ENCODE measurements around the gene CEP95.
"Not testable (repeated sequence)": the region's sequence is repeated elsewhere in the genome, so short reads cannot be mapped to it uniquely, and the experiment has no call there.

The CEP95 gene

GRCh38 chr17:64574646-64575045 lies 67.9 kb downstream of the CEP95 start:
- DNase-seq, result no peak

DNA sequence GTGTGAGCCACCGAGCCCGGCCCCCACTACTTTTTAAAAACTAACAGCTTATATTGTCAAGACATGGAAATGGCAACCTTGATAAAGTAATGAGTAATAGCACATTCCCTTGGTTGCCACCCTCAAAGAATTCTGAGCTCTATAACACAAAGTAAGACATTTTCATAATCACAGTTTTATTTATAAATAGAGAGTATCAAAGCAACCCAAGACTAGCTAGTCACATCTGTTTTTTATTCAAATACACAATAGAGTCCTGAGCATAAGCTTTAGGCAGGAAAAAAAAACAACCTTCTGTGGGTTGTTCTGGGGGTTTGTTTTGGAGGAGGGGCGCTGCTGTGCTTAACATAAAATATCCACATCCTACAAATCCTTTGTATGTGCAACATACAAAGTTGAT lies 68.7 kb downstream of the CEP95 start:
- no peak for DNase-seq

DNA sequence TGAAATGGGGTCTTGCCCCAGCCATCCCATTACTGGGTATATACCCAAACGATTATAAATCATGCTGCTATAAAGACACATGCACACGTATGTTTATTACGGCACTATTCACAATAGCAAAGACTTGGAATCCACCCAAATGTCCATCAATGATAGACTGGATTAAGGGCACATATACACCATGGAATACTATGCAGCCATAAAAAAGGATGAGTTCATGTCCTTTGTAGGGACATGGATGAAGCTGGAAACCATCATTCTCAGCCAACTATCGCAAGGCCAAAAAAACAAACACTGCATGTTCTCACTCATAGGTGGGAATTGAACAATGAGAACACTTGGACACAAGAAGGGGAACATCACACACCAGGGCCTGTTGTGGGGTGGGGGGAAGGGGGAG lies 70.2 kb downstream of the CEP95 start:
- not testable (repeated sequence) for DNase-seq

- no peak for DNase-seq
These were observed 73.1 kb downstream of the CEP95 start for GRCh38 chr17:64579917-64580316.

DNA sequence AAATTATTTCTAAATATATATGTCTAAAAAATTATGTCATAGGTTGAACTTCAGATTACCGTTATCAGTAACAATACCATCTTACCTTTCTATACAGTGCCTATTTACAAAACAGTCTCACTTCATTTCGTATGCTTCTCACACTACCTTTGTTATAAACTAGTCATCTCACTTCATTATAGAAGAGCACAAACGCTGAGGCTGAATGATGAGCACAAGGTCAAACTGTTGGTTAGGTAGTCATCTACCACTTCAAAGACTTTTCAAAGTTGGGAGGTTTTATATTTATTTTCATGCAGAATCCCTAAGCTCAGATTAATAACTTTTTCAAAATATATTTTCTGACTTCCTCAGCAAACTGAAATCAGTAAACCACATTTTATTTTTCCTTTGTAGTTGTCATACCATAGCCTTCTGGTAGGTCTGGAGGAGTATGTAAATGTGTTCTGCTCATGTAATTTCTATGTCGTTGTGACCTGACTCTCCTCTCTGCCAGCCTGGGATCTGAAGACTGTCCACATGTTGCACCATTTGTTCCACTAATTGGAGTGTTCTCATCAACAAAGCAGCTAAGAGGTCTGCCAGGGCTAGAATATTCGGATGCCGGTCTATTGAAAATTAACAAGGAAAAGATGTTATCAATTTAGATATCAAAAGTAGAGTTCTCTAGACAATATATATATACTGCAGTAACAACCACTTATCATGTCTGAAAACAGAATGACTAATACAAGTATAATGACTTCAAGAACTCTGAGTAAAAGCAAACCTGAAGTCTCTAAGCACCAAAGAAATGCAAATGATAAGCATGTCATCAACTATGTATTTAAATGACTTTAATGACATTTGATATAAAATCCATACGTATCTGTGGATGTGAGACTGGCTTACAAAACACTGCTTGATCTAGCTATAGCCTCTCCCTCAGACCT lies 73.9 kb downstream of the CEP95 start:
- no peak for DNase-seq

GRCh38 chr17:64583038-64583437 lies 76.3 kb downstream of the CEP95 start:
- no peak for DNase-seq

DNA sequence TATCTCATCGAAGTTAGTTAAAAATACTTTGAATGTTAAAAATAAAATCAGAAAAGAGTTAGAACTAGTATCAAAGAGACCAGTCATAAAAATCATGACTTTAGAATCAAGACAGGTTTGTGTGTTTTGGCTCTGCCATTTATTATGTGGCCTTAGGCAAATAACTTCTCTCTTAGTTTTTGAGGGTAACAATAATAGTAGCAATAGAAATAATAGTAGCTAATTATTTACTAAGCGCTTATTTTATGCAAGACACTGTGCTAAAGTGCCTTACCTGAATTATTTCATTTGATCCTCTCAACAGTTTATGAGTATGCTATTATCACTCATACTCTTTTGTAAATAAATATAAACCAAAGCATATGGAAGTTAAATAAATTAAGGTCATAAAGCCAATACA lies 78.4 kb downstream of the CEP95 start:
- no peak for DNase-seq
